Cardiac fibroblast (primary cell): ENCODE measurements around the gene NTN4.
"Not testable (repeated sequence)": the region's sequence is repeated elsewhere in the genome, so short reads cannot be mapped to it uniquely, and the experiment has no call there.

ENCODE experiments used
- DNase-seq, 2 donors: peaks; one replicate each; pipeline versions ENCODE4 v3.0.0 to v3.0.0-alpha.2; 2010; ENCODE audit warnings: low read depth in 2 of 2
- H3K4me3 ChIP-seq, 2 donors: replicated peaks in 1 of 2; 1 replicate in 1 of 2; 2 replicates in 1 of 2; pipeline ENCODE4 v1.5.1; 2011; ENCODE audit warnings: low read depth in 2 of 2, low read length in 2 of 2, mild to moderate bottlenecking in 2 of 2, moderate library complexity in 1 of 2
- CTCF ChIP-seq: IDR thresholded peaks from one replicate; pipeline ENCODE4 v1.5.1; 2011; ENCODE audit warnings: low read depth, mild to moderate bottlenecking, low read length, inconsistent platforms

NTN4 gene

GRCh38 chr12:95678684-95679083 lies 111.9 kb downstream of the NTN4 start:
- H3K4me3 ChIP-seq: no peak overlapping the region
- no peak for DNase-seq
- no peak for TF ChIP-seq CTCF

GRCh38 chr12:95677782-95678181 lies 112.8 kb downstream of the NTN4 start:
- not testable (repeated sequence) for H3K4me3 ChIP-seq, DNase-seq

- H3K4me3 ChIP-seq: no peak overlapping the region
- DNase-seq: peak; percentile 61 to 78
- TF ChIP-seq CTCF: no peak
These were observed 115.9 kb downstream of the NTN4 start for GRCh38 chr12:95674631-95675030.

- H3K4me3 ChIP-seq: no peak overlapping the region
- no peak for DNase-seq
- TF ChIP-seq CTCF: no peak
These were observed 116.4 kb downstream of the NTN4 start for GRCh38 chr12:95674163-95674562.

GRCh38 chr12:95673576-95673975 lies 117.0 kb downstream of the NTN4 start:
- no peak for TF ChIP-seq CTCF
- H3K4me3 ChIP-seq: no peak overlapping the region
- no peak for DNase-seq

- DNase-seq: no peak
- no peak overlapping the region for H3K4me3 ChIP-seq
- TF ChIP-seq CTCF: no peak
These were observed 118.4 kb downstream of the NTN4 start for GRCh38 chr12:95672166-95672565.

- TF ChIP-seq CTCF: no peak
- H3K4me3 ChIP-seq: no peak overlapping the region
These were observed 119.3 kb downstream of the NTN4 start for GRCh38 chr12:95671265-95671664.

GRCh38 chr12:95663525-95663924 lies 127.0 kb downstream of the NTN4 start:
- DNase-seq: peak; percentile 47 to 67
- H3K4me3 ChIP-seq: no peak overlapping the region
- TF ChIP-seq CTCF: no peak

More at GRCh38 chr12:95671265-95671664, 119.3 kb downstream of the NTN4 start:
- DNase-seq: no peak
